H1 (cell line): ENCODE data around the gene SCIMP. TPM values are rescaled to one million over a fixed set of nuclear protein-coding genes. Genes with fewer than 3 reads are reported as not detected.

ENCODE experiments used
- CTCF ChIA-PET: fragments of 300-600 bp; sonication (Branson Sonifier 250); formaldehyde crosslinking; loops from one replicate; lab custom pipeline; 2021; ENCODE audit not compliant: partially characterized antibody; lab: Charles Lee
- POLR2A ChIA-PET: fragments of 300-600 bp; sonication (Branson Sonifier 250); formaldehyde crosslinking; loops from one replicate; lab custom pipeline; 2021; ENCODE audit warnings: inconsistent platforms; ENCODE audit not compliant: partially characterized antibody; lab: Charles Lee
- DNase-seq, 2 experiments: peaks; one replicate each; pipeline versions ENCODE4 v3.0.0 to v3.0.0-alpha.2; 2010 to 2022; ENCODE audit warnings: low spot score in 2 of 2, low read depth in 1 of 2, mixed read lengths in 1 of 2
- FAIRE-seq: peaks from 2 replicates; lab custom pipeline; 2011; peaks lifted over from hg19 to GRCh38; lab: Jason Lieb, UNC
- H2AFZ ChIP-seq: 2 replicates; pipeline ENCODE4 v1.8.1; 2012; ENCODE audit warnings: low read length, inconsistent platforms
- H2AK5ac ChIP-seq: 2 replicates; pipeline ENCODE4 v1.6.1; 2013; ENCODE audit warnings: low read depth, low read length
- H2BK120ac ChIP-seq: replicated peaks from 2 replicates; pipeline ENCODE3; 2013; ENCODE audit warnings: low read depth, low read length, inconsistent platforms
- H2BK12ac ChIP-seq: 2 replicates; pipeline ENCODE4 v1.6.1; 2013; ENCODE audit warnings: low read depth, low read length
- H2BK15ac ChIP-seq: 2 replicates; pipeline ENCODE4 v1.6.1; 2013; ENCODE audit warnings: low read length
- H2BK20ac ChIP-seq: 2 replicates; pipeline ENCODE4 v1.6.1; 2013; ENCODE audit warnings: low read length
- H2BK5ac ChIP-seq: 2 replicates; pipeline ENCODE4 v1.6.1; 2013; ENCODE audit warnings: low read depth, low read length
- H3K14ac ChIP-seq: 2 replicates; pipeline ENCODE4 v1.6.1; 2013; ENCODE audit warnings: inconsistent platforms; ENCODE audit not compliant: insufficient read length
- H3K18ac ChIP-seq: 2 replicates; pipeline ENCODE4 v1.6.1; 2013; ENCODE audit warnings: low read length; ENCODE audit errors: extremely low read depth
- H3K23ac ChIP-seq: 2 replicates; pipeline ENCODE4 v1.6.1; 2013; ENCODE audit warnings: inconsistent platforms; ENCODE audit not compliant: insufficient read length
- H3K23me2 ChIP-seq: 2 replicates; pipeline ENCODE4 v1.6.1; 2013; ENCODE audit warnings: low read depth, low read length
- H3K27ac ChIP-seq: 2 replicates; pipeline ENCODE4 v1.6.1; 2011; ENCODE audit warnings: low read depth, low read length, inconsistent platforms
- H3K27me3 ChIP-seq, 4 experiments: replicated peaks in 1 of 4; 1 replicate in 1 of 4; 2 replicates in 3 of 4; pipeline versions ENCODE4 v1.6.1 to v1.8.1; 2011 to 2013; ENCODE audit warnings: low read length in 3 of 4, mild to moderate bottlenecking in 3 of 4, inconsistent platforms in 2 of 4, mixed read lengths in 2 of 4, moderate library complexity in 1 of 4; ENCODE audit not compliant: control insufficient read depth in 3 of 4, insufficient read depth in 3 of 4; ENCODE audit errors: extremely low read depth in 1 of 4
- H3K36me3 ChIP-seq, 4 experiments: 2 replicates each; pipeline versions ENCODE4 v1.6.1 to v1.8.1; 2011 to 2013; ENCODE audit warnings: mild to moderate bottlenecking in 4 of 4, low read length in 3 of 4, moderate library complexity in 2 of 4, control low read depth in 1 of 4, inconsistent platforms in 1 of 4; ENCODE audit not compliant: insufficient read depth in 4 of 4, control insufficient read depth in 2 of 4
- H3K4ac ChIP-seq: replicated peaks from 2 replicates; pipeline ENCODE3; 2013; ENCODE audit warnings: low read length, low read depth, mixed read lengths, inconsistent platforms; ENCODE audit not compliant: insufficient read length
- H3K4me1 ChIP-seq, 4 experiments: replicated peaks in 1 of 4; 1 replicate in 1 of 4; 2 replicates in 3 of 4; pipeline versions ENCODE4 v1.6.1 to v1.8.1; 2011 to 2013; ENCODE audit warnings: low read length in 3 of 4, inconsistent platforms in 2 of 4, mixed read lengths in 1 of 4; ENCODE audit not compliant: insufficient read depth in 4 of 4, control insufficient read depth in 3 of 4
- H3K4me2 ChIP-seq, 2 experiments: 2 replicates each; pipeline versions ENCODE4 v1.6.1 to v1.8.1; 2011 to 2013; ENCODE audit warnings: low read depth in 2 of 2, low read length in 2 of 2, control low read depth in 1 of 2, inconsistent platforms in 1 of 2, mild to moderate bottlenecking in 1 of 2; ENCODE audit not compliant: insufficient read depth in 1 of 2
- H3K4me3 ChIP-seq, 4 experiments: fragments of 200-600, 300-600 bp in 1 of 4; sonication (generic), shearing (Covaris generic), sonication (Bioruptor Twin) in 1 of 4; 2 replicates each; pipeline versions ENCODE4 v1.5.1 to v1.8.1; 2011 to 2016; ENCODE audit warnings: low read length in 4 of 4, low read depth in 3 of 4, control low read depth in 2 of 4, inconsistent platforms in 2 of 4, mild to moderate bottlenecking in 2 of 4, mixed read lengths in 1 of 4, moderate library complexity in 1 of 4; ENCODE audit not compliant: insufficient read depth in 2 of 4; ENCODE audit errors: extremely low read depth in 1 of 4
- H3K56ac ChIP-seq: replicated peaks from 2 replicates; pipeline ENCODE3; 2013; ENCODE audit warnings: low read depth, mild to moderate bottlenecking, mixed read lengths, low read length, inconsistent platforms; ENCODE audit not compliant: insufficient read length
- H3K79me1 ChIP-seq: 2 replicates; pipeline ENCODE4 v1.6.1; 2013; ENCODE audit warnings: low read depth, low read length, control low read depth
- H3K79me2 ChIP-seq, 2 experiments: 2 replicates each; pipeline versions ENCODE4 v1.6.1 to v1.8.1; 2012 to 2013; ENCODE audit warnings: low read length in 2 of 2, mild to moderate bottlenecking in 2 of 2, inconsistent platforms in 1 of 2; ENCODE audit not compliant: insufficient read depth in 2 of 2, control insufficient read depth in 1 of 2
- H3K9ac ChIP-seq, 4 experiments: replicated peaks in 1 of 4; 1 replicate in 1 of 4; 2 replicates in 3 of 4; pipeline versions ENCODE4 v1.6.1 to v1.8.1; 2011 to 2013; ENCODE audit warnings: low read depth in 3 of 4, low read length in 3 of 4, control low read depth in 2 of 4, mild to moderate bottlenecking in 2 of 4, moderate library complexity in 2 of 4, inconsistent platforms in 1 of 4; ENCODE audit errors: extremely low read depth in 1 of 4
- H3K9me3 ChIP-seq, 2 experiments: 2 replicates each; pipeline versions ENCODE4 v1.6.1 to v1.8.1; 2012 to 2013; ENCODE audit warnings: mild to moderate bottlenecking in 2 of 2, moderate library complexity in 2 of 2, control low read depth in 1 of 2, inconsistent platforms in 1 of 2, low read depth in 1 of 2, low read length in 1 of 2, mixed read lengths in 1 of 2; ENCODE audit not compliant: insufficient read depth in 2 of 2
- H4K20me1 ChIP-seq, 2 experiments: replicated peaks in 1 of 2; 2 replicates each; pipeline versions ENCODE3 to v1.8.1; 2011 to 2013; ENCODE audit warnings: inconsistent platforms in 2 of 2, low read length in 2 of 2, mild to moderate bottlenecking in 1 of 2; ENCODE audit not compliant: insufficient read depth in 2 of 2, control insufficient read depth in 1 of 2
- H4K5ac ChIP-seq: 2 replicates; pipeline ENCODE4 v1.6.1; 2013; ENCODE audit warnings: low read length, low read depth, mixed read lengths, inconsistent platforms; ENCODE audit not compliant: insufficient read length
- H4K8ac ChIP-seq: 2 replicates; pipeline ENCODE4 v1.8.0; 2013; ENCODE audit warnings: mild to moderate bottlenecking, moderate library complexity, low read length, inconsistent platforms; ENCODE audit not compliant: insufficient read depth; ENCODE audit errors: extremely low read depth
- H4K91ac ChIP-seq: replicated peaks from 2 replicates; pipeline ENCODE3; 2013; ENCODE audit warnings: low read length, mixed read lengths, inconsistent platforms; ENCODE audit not compliant: insufficient read length
- BRCA1 ChIP-seq: IDR thresholded peaks from 2 replicates; pipeline ENCODE4 v1.6.1; 2012; ENCODE audit warnings: low read depth, low read length, improper control_type of control experiment
- JUN ChIP-seq: IDR thresholded peaks from 2 replicates; pipeline ENCODE4 v1.6.1; 2011; ENCODE audit warnings: low read depth, mild to moderate bottlenecking, improper control_type of control experiment, low read length
- JUND ChIP-seq: IDR thresholded peaks from 2 replicates; pipeline ENCODE4 v1.6.1; 2011; ENCODE audit warnings: mild to moderate bottlenecking, improper control_type of control experiment, low read length
- NRF1 ChIP-seq: IDR thresholded peaks from 2 replicates; pipeline ENCODE4 v1.6.1; 2011; ENCODE audit warnings: mild to moderate bottlenecking, low read depth, low read length, improper control_type of control experiment
- RAD21 ChIP-seq, 2 experiments: IDR thresholded peaks in 1 of 2; conservative IDR thresholded peaks in 1 of 2; 2 replicates each; pipeline ENCODE4 v1.6.1; 2011; ENCODE audit warnings: low read depth in 2 of 2, low read length in 2 of 2, improper control_type of control experiment in 1 of 2, inconsistent platforms in 1 of 2, mild to moderate bottlenecking in 1 of 2, moderate library complexity in 1 of 2
- TAF1 ChIP-seq: IDR thresholded peaks from 2 replicates; pipeline ENCODE4 v1.6.1; 2011; ENCODE audit warnings: mild to moderate bottlenecking, low read depth, low read length
- TEAD4 ChIP-seq: IDR thresholded peaks from 2 replicates; pipeline ENCODE4 v1.6.1; 2012; ENCODE audit warnings: low read depth, low read length, inconsistent platforms, mixed read lengths
- WGBS, 2 experiments: shearing (Covaris generic) in 1 of 2; methylation state at CpG; one replicate each; pipeline versions ENCODE4 v1.1.6 to v1.1.7; 2013 to 2015; ENCODE audit warnings: low lambda C conversion rate in 2 of 2, mixed read lengths in 2 of 2, inconsistent platforms in 1 of 2, low coverage in 1 of 2, missing lambda C conversion rate in 1 of 2; ENCODE audit not compliant: insufficient replicate concordance in 2 of 2, insufficient coverage in 1 of 2, insufficient read length in 1 of 2; ENCODE audit errors: extremely low coverage in 1 of 2, missing lambda C conversion rate in 1 of 2; 5-methylcytosine and 5-hydroxymethylcytosine counted together
- polyA plus RNA-seq, 7 experiments: library from polyadenylated mRNA; depleted of rRNA in 3 of 7; stranded (reverse) in 5 of 7; unstranded in 2 of 7; fragments of >200 nt in 5 of 7; fragments of 200-250 nt in 2 of 7; gene quantifications; 1 replicate in 5 of 7; 2 replicates in 1 of 7; 4 replicates in 1 of 7; pipeline versions ENCODE4 v1.2.1 to v1.2.3, GENCODE V29; 2011 to 2013; ENCODE audit warnings: missing spikeins in 2 of 7, mixed read lengths in 2 of 7
- total RNA-seq: library from RNA; stranded (reverse); fragmentation: NEBNext Ultra II Directional; extraction: Animal tissue kit (Norgen Biotek cat#: 25700); gene quantifications from 2 replicates; pipeline ENCODE4 v1.2.1, GENCODE V29; 2021
- TF ChIP-seq, protein P1 (sequence below): IDR thresholded peaks from 2 replicates; pipeline ENCODE4 v1.6.1; 2011; ENCODE audit warnings: low read length, improper control_type of control experiment
- TF ChIP-seq, protein P2 (sequence below), 3 experiments: IDR thresholded peaks; 1 replicate in 2 of 3; 2 replicates in 1 of 3; pipeline versions ENCODE4 v1.5.1 to v1.6.1; 2011; ENCODE audit warnings: low read length in 3 of 3, mild to moderate bottlenecking in 3 of 3, inconsistent platforms in 2 of 3, low read depth in 1 of 3, moderate library complexity in 1 of 3; ENCODE audit not compliant: insufficient read depth in 1 of 3; ENCODE audit errors: control extremely low read depth in 1 of 3

Gene SCIMP
- total and polyA plus RNA-seq, 2 of the 8 experiments (the other 6 are each of a cell fraction or from before 2014, with no cell fraction given) = not detected

DNA sequence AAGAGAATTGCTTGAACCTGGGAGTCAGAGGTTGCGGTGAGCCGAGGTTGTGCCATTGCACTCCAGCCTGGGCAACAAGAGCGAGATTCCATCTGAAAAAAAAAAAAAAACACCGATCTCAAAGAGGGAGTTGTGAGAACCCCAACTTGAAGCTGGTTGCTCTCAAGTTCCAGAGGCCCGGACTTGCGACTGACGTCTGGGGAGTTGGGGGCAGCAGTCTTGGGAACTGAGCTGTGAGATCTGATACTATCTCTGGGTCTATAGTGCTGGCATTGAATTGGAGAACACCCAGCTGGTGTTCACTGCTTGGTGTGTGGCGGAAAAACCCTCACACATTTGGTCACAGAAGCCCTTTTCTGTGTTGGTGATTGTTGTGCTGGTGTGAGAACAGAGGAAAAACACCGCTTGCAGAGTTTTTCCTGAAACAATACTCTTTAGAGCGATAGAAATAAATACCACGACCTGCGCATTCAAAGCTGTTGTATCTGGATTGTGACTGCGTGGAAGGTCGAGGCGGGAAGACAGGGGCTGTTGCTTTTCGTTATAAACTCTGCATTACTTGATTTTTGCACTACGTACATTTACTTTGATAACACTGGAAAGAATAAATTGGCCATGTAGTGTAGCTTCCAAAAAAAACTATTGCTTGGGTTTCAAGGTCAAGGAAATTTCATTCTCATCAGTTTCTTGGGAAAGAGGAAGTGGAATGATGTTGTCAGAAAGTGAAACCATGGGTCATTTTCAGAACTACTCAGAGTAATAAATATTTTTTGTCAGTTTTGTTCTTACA is 8.8 kb downstream of the SCIMP start:
- CTCF ChIA-PET = interaction anchor here (1.4 to 3.8 kb wide), 2 partner anchors 11 to 13 kb away, joined by 3 to 20 read pairs; no protein-coding TSS in a partner anchor
- no peak for FAIRE-seq
- TF ChIP-seq, protein P1, sequence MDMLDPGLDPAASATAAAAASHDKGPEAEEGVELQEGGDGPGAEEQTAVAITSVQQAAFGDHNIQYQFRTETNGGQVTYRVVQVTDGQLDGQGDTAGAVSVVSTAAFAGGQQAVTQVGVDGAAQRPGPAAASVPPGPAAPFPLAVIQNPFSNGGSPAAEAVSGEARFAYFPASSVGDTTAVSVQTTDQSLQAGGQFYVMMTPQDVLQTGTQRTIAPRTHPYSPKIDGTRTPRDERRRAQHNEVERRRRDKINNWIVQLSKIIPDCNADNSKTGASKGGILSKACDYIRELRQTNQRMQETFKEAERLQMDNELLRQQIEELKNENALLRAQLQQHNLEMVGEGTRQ = no peak
- TF ChIP-seq BRCA1 = no peak
- TF ChIP-seq JUND = no peak
- no peak for TF ChIP-seq TEAD4
- TF ChIP-seq JUN = no peak
- TF ChIP-seq RAD21 (IDR thresholded peaks at IDR 0.05 in 1 of 2, conservative IDR thresholded peaks at IDR 0.05 in 1 of 2; ENCODE audit: low read depth in 2 of 2, low read length in 2 of 2) = no peak
- no peak for TF ChIP-seq NRF1
- TF ChIP-seq TAF1 = no peak
- TF ChIP-seq, protein P2, sequence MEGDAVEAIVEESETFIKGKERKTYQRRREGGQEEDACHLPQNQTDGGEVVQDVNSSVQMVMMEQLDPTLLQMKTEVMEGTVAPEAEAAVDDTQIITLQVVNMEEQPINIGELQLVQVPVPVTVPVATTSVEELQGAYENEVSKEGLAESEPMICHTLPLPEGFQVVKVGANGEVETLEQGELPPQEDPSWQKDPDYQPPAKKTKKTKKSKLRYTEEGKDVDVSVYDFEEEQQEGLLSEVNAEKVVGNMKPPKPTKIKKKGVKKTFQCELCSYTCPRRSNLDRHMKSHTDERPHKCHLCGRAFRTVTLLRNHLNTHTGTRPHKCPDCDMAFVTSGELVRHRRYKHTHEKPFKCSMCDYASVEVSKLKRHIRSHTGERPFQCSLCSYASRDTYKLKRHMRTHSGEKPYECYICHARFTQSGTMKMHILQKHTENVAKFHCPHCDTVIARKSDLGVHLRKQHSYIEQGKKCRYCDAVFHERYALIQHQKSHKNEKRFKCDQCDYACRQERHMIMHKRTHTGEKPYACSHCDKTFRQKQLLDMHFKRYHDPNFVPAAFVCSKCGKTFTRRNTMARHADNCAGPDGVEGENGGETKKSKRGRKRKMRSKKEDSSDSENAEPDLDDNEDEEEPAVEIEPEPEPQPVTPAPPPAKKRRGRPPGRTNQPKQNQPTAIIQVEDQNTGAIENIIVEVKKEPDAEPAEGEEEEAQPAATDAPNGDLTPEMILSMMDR (IDR thresholded peaks at IDR 0.05; ENCODE audit: control extremely low read depth in 1 of 3, insufficient read depth in 1 of 3, low read depth in 1 of 3, low read length in 3 of 3) = no peak

More for the DNA sequence above, 8.8 kb downstream of the SCIMP start:
- Histone ChIP-seq H3K9me3 (no peaks in the 10 kb centered on the region), H2BK15ac (no peak overlapping the region), H3K14ac (no peak overlapping the region), H3K4me2 (no peak overlapping the region), H2AK5ac (no peak overlapping the region), H2AFZ (no peak overlapping the region), H2BK5ac (no peak overlapping the region), H2BK120ac (no peak overlapping the region), H3K79me1 (no peaks in the 10 kb centered on the region), H3K56ac (no peak overlapping the region), H3K36me3 (no peaks in the 10 kb centered on the region), H3K9ac (no peak overlapping the region), H3K18ac (no peak overlapping the region), H4K20me1 (no peaks in the 10 kb centered on the region), H3K4me1 (no peaks in the 10 kb centered on the region), H3K23me2 (no peaks in the 10 kb centered on the region), H4K91ac (no peak overlapping the region), H2BK12ac (no peak overlapping the region), H3K27me3 (no peaks in the 10 kb centered on the region; a peak in 1 of 7 replicates), H3K79me2 (no peaks in the 10 kb centered on the region), H4K5ac (no peak overlapping the region), H3K23ac (no peak overlapping the region), H2BK20ac (no peak overlapping the region), H3K27ac (no peak overlapping the region), H4K8ac (no peak overlapping the region), H3K4me3 (no peak overlapping the region), H3K4ac (no peak overlapping the region)
- POLR2A ChIA-PET = no interaction called here
- DNase-seq = no peak
- 85% methylated on average over 16 of the region's 17 CpGs; no CpG with 5 or more reads in 1 of the 2 experiments for WGBS, 2 experiments
